ENCODE measurements around the gene CFAP161. TPM values are rescaled to one million over a fixed set of nuclear protein-coding genes. Genes with fewer than 3 reads are reported as not detected.

CFAP161 gene
- not detected in 2 replicates for total RNA-seq

GRCh38 chr15:81133782-81134461 lies at the start of gene CFAP161:
CFAP161 (plus strand) TSS chr15:81134270; CDS start chr15:81134330, 60 bp downstream.

GRCh38 chr15:81196576-81197254 lies 62.6 kb downstream of the CFAP161 start, which contains the start of gene IL16:
IL16 (plus strand) TSS chr15:81196879; CDS start chr15:81225400, 28,521 bp downstream.

Other genes starting within 250 kb of the CFAP161 start
- gene MESD, start 144.5 kb upstream of the CFAP161 start, total RNA-seq, result 20.5 and 22.3 TPM in 2 replicates
- 15.9 and 27.7 TPM in 2 replicates for gene TLNRD1, start 133.3 kb upstream of the CFAP161 start, total RNA-seq
- 6.0 and 6.7 TPM in 2 replicates for gene IL16, start 62.6 kb downstream of the CFAP161 start, total RNA-seq
- gene STARD5, start 189.9 kb downstream of the CFAP161 start, total RNA-seq, result 6.0 and 30.1 TPM in 2 replicates
- gene TMC3, start 239.9 kb downstream of the CFAP161 start, total RNA-seq, result under 0.01 TPM in 1 of 2 replicates, not detected in the other

All from pericardium fibroblast (primary cell).